ENCODE results near the gene C12orf42.

Gene C12orf42

DNA sequence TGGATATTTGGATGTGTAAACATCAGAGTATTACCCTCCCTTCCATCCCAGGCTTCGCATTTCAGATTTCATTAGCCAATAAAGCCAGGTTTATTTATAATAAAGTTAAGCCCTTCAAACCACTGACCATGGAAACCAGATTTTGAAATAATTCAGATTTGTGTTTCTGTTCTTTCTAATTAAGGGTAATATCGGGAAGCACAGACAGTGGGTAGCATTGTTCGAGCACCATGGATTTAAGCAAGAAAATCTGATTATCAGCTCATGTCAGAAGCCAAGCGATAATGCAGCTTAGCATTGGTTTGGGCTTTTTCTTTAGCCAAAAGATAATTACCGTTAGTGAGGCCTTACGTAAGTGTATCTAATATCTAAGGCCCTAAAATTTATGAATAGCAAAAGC lies 116.1 kb downstream of the C12orf42 start:
- TF ChIP-seq, protein P1, sequence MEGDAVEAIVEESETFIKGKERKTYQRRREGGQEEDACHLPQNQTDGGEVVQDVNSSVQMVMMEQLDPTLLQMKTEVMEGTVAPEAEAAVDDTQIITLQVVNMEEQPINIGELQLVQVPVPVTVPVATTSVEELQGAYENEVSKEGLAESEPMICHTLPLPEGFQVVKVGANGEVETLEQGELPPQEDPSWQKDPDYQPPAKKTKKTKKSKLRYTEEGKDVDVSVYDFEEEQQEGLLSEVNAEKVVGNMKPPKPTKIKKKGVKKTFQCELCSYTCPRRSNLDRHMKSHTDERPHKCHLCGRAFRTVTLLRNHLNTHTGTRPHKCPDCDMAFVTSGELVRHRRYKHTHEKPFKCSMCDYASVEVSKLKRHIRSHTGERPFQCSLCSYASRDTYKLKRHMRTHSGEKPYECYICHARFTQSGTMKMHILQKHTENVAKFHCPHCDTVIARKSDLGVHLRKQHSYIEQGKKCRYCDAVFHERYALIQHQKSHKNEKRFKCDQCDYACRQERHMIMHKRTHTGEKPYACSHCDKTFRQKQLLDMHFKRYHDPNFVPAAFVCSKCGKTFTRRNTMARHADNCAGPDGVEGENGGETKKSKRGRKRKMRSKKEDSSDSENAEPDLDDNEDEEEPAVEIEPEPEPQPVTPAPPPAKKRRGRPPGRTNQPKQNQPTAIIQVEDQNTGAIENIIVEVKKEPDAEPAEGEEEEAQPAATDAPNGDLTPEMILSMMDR (IDR thresholded peaks at IDR 0.05; ENCODE audit: low read depth, low read length), result no peak
- H3K4me3 ChIP-seq (ENCODE audit: low read depth, low read length), result no peak overlapping the region

DNA sequence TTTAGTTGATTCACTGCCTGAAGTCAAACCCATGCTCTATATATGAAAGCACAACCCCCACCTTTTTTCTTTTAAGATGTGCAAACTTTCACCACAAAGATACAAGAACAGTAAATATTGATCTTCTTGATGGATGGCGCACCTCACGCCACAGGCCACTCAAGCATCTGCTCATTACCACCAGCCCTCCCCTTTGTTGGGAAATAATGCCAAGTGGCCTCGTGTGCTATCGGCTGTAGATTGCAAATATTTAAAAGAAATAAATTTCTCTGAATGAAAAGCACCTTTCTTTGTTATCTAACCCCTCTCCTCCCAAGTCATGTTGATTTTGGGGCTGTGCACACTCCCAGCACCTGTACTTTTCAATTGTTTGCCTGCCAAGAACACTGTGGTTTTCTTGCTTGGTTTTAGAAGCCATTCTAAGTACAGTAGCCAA lies 122.7 kb downstream of the C12orf42 start:
- H3K4me3 ChIP-seq (ENCODE audit: low read depth, low read length), result no peak overlapping the region
- TF ChIP-seq, protein P1 (IDR thresholded peaks at IDR 0.05; ENCODE audit: low read depth, low read length), result no peak

DNA sequence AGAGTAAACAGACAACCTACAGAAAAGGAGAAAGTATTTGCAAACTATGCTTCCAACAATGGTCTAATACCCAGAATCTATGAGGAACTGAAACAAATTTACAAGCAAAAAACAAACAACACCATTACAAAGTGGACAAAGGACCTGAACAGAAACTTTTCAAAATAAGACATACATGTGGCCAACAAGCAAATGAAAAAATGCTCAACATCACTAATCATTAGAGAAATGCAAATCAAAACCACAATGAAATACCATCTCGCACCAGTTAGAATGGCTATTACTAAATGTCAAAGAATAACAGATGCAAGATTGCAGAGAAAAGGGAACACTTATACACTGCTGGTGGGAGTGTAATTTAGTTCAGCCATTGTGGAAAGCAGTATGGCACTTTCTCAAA lies 125.8 kb downstream of the C12orf42 start:
- TF ChIP-seq, protein P1 (IDR thresholded peaks at IDR 0.05; ENCODE audit: low read depth, low read length), result no peak
- no peak overlapping the region for H3K4me3 ChIP-seq (ENCODE audit: low read depth, low read length)

DNA sequence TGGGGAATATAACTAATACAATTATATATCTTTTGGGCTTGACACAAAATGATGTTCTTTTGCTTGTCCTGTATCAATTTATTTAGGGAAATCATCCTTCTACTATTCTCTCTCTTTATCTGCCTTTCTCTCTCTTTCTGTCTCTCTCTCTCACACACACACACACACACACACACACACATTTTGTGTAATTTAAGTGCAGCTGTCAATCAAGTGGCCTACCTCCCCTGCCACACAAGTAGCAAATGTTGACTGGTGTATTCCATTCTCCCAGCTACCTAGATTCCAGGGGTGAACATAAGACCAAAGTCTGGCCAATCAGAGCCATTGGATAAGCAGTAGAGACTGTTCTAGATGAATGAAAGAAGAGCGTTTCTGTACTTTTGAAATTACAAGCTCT lies 127.6 kb downstream of the C12orf42 start:
- no peak overlapping the region for H3K4me3 ChIP-seq (ENCODE audit: low read depth, low read length)
- TF ChIP-seq, protein P1 (IDR thresholded peaks at IDR 0.05; ENCODE audit: low read depth, low read length), result no peak

DNA sequence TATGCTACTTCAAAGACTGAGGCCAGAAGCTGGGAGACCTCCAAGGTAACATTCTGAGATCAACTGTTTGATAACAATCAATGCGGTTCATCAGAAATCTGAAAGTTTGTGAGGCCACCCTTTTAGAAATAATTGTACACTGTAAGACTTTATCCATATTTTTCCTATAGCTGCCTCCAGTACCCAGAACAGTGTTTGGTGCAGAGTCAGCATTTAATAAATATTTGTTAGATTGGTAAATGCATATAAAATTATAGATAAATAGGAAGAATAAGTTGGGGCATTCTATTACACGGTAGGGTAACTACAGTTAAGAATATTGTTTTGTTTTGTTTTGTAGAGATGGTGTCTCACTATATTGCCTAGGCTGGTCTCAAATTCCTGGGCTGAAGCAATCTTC lies 141.4 kb downstream of the C12orf42 start:
- TF ChIP-seq, protein P1 (IDR thresholded peaks at IDR 0.05; ENCODE audit: low read depth, low read length), result no peak

DNA sequence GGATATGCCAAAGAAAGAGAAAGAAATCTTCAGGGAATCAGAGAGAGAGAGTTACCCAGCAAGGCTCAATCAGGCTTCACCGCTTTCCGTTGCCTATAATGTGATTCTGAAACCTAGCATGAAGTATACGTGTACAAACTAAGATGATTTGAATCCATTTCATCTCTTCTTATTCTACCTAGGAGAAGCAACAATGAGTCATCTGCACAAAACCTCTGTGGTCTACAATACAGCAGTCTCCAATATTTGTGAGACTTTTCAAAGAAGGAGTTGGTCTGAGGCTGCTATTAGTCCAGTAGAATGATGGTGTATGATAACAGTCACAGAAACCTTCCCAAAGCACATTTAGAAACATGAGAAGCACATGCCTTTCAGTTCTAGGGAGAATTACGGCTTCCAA lies 141.9 kb downstream of the C12orf42 start:
- H3K4me3 ChIP-seq (ENCODE audit: low read depth, low read length), result no peak overlapping the region
- TF ChIP-seq, protein P1 (IDR thresholded peaks at IDR 0.05; ENCODE audit: low read depth, low read length), result no peak

More for the DNA sequence above, 141.4 kb downstream of the C12orf42 start:
- H3K4me3 ChIP-seq (ENCODE audit: low read depth, low read length), result no peak overlapping the region

DNA sequence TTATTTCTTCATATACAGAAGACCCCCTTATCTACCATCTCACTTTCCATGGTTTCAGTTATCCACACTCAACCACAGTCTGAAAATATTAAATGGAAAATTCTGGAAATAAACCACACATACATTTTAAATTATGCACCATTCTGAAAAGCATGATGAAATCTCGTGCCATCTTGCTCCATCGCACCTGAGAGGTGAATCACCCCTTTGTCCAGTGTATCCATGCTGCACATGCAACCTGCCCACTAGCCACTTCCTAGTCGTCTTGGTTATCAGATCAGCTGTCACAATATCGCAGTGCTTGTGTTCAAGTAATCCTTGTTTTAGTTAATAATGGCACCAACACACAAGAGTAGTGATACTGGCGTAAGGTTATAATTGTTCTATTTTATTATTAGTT lies 145.7 kb downstream of the C12orf42 start:
- no peak overlapping the region for H3K4me3 ChIP-seq (ENCODE audit: low read depth, low read length)
- TF ChIP-seq, protein P1 (IDR thresholded peaks at IDR 0.05; ENCODE audit: low read depth, low read length), result no peak
